ENCODE results near the gene ROBO1.
A peak's percentile ranks its signal among the peaks of the same experiment; 100 is the strongest.

The ROBO1 gene

GRCh38 chr3:79040091-79040490 is 727.7 kb downstream of the ROBO1 start:
- DNase-seq = no peak

- DNase-seq = no peak
Observed at GRCh38 chr3:79039192-79039591, 728.6 kb downstream of the ROBO1 start.

GRCh38 chr3:79038636-79039035 is 729.2 kb downstream of the ROBO1 start:
- no peak for DNase-seq

GRCh38 chr3:79038057-79038456 is 729.7 kb downstream of the ROBO1 start:
- no peak for DNase-seq

GRCh38 chr3:79032686-79033318 is 735.0 kb downstream of the ROBO1 start:
- no peak for DNase-seq

GRCh38 chr3:79030157-79030556 is 737.6 kb downstream of the ROBO1 start:
- DNase-seq = no peak

- no peak for DNase-seq
Observed at GRCh38 chr3:79028916-79029315, 738.9 kb downstream of the ROBO1 start.

GRCh38 chr3:79027593-79027992 is 740.2 kb downstream of the ROBO1 start:
- no peak for DNase-seq

GRCh38 chr3:79019924-79020173 is 747.9 kb downstream of the ROBO1 start:
- no peak for DNase-seq

GRCh38 chr3:79019137-79019923 is 748.5 kb downstream of the ROBO1 start:
- DNase-seq = peak; percentile 70

- DNase-seq = no peak
Observed at GRCh38 chr3:79018671-79019136, 749.1 kb downstream of the ROBO1 start.

GRCh38 chr3:79018265-79018664 is 749.5 kb downstream of the ROBO1 start:
- no peak for DNase-seq

GRCh38 chr3:79016587-79017376 is 751.0 kb downstream of the ROBO1 start:
- no peak for DNase-seq

- no peak for DNase-seq
Observed at GRCh38 chr3:79015854-79016253, 751.9 kb downstream of the ROBO1 start.

- DNase-seq = peak; percentile 53
Observed at GRCh38 chr3:79012946-79013362, 754.8 kb downstream of the ROBO1 start.

- DNase-seq = no peak
Observed at GRCh38 chr3:79012530-79012913, 755.3 kb downstream of the ROBO1 start.

- DNase-seq = no peak
Observed at GRCh38 chr3:79011821-79012529, 755.8 kb downstream of the ROBO1 start.

GRCh38 chr3:79009861-79010260 is 757.9 kb downstream of the ROBO1 start:
- no peak for DNase-seq

GRCh38 chr3:79006077-79006476 is 761.7 kb downstream of the ROBO1 start:
- no peak for DNase-seq

- no peak for DNase-seq
Observed at GRCh38 chr3:79005084-79005483, 762.7 kb downstream of the ROBO1 start.

GRCh38 chr3:79003994-79004393 is 763.8 kb downstream of the ROBO1 start:
- DNase-seq = no peak

GRCh38 chr3:79002465-79003372 is 765.1 kb downstream of the ROBO1 start:
- no peak for DNase-seq

All from NCI-H187 treated with DMSO at 0.1 percent for 48 hours (cell line).